Fibroblast of villous mesenchyme (primary cell): ENCODE measurements around the gene MFSD2B. TPM values are rescaled to one million over a fixed set of nuclear protein-coding genes. Genes with fewer than 3 reads are reported as not detected.
A peak's percentile ranks its signal among the peaks of the same experiment; 100 is the strongest.

Source experiments
- DNase-seq: peaks from one replicate; pipeline ENCODE4 v3.0.0-alpha.2; 2010; ENCODE audit warnings: low read depth
- H3K4me3 ChIP-seq: 2 replicates; pipeline ENCODE4 v1.5.1; 2011; ENCODE audit warnings: low read depth, mild to moderate bottlenecking, low read length
- CTCF ChIP-seq: IDR thresholded peaks from 2 replicates; pipeline ENCODE4 v1.5.1; 2012; ENCODE audit warnings: low read depth, mild to moderate bottlenecking, low read length; ENCODE audit not compliant: insufficient read depth
- small RNA-seq: library from RNA; depleted of rRNA; stranded (forward); fragments of <200 nt; gene quantifications from one replicate; pipeline ENCODE3, GENCODE V24; 2012
- total RNA-seq: library from RNA; depleted of rRNA; stranded (reverse); fragments of >200 nt; gene quantifications from 2 replicates; pipeline ENCODE4 v1.2.3, GENCODE V29; 2012

Gene MFSD2B
- total RNA-seq, 1 donor = under 0.01 TPM

- H3K4me3 ChIP-seq = no peak overlapping the region
- TF ChIP-seq CTCF = no peak
These were observed 63.9 kb downstream of the MFSD2B start for GRCh38 chr2:24073816-24074215.

GRCh38 chr2:24075259-24075658, 65.4 kb downstream of the MFSD2B start:
- peak; percentile 8 for DNase-seq
- no peak for TF ChIP-seq CTCF
- peak overlapping the region; percentile 98 for H3K4me3 ChIP-seq

More at GRCh38 chr2:24073816-24074215, 63.9 kb downstream of the MFSD2B start:
- DNase-seq = no peak

Small RNA genes within 50 kb of the gene (small RNA-seq; reads per million reads assigned to genes)
- gene RN7SL610P (not detected), gene RNU6-370P (not detected)

Other genes with a start within 250 kb of the MFSD2B start
- gene ATAD2B, start 83.0 kb upstream of the MFSD2B start, total RNA-seq = 12.9 and 16.0 TPM in 2 replicates
- 9.3 and 18.1 TPM in 2 replicates for gene UBXN2A, start 69.6 kb upstream of the MFSD2B start, total RNA-seq
- 7.7 and 14.7 TPM in 2 replicates for gene WDCP, start 37.3 kb downstream of the MFSD2B start, total RNA-seq
- gene FKBP1B, start 39.7 kb downstream of the MFSD2B start, total RNA-seq = 6.0 and 9.3 TPM in 2 replicates
- 112 and 146 TPM in 2 replicates for gene SF3B6, start 66.2 kb downstream of the MFSD2B start, total RNA-seq
- 66.9 and 79.9 TPM in 2 replicates for gene TP53I3, start 74.7 kb downstream of the MFSD2B start, total RNA-seq
- gene PFN4, start 113.2 kb downstream of the MFSD2B start, total RNA-seq = 0.43 and 0.64 TPM in 2 replicates
- 8.1 and 14.2 TPM in 2 replicates for gene FAM228B, start 113.4 kb downstream of the MFSD2B start, total RNA-seq
- 0.43 and 0.64 TPM in 2 replicates for gene FAM228A, start 165.0 kb downstream of the MFSD2B start, total RNA-seq